Measurements from ENCODE around the gene ALPL.
A peak's percentile ranks its signal among the peaks of the same experiment; 100 is the strongest.

Gene ALPL

DNA sequence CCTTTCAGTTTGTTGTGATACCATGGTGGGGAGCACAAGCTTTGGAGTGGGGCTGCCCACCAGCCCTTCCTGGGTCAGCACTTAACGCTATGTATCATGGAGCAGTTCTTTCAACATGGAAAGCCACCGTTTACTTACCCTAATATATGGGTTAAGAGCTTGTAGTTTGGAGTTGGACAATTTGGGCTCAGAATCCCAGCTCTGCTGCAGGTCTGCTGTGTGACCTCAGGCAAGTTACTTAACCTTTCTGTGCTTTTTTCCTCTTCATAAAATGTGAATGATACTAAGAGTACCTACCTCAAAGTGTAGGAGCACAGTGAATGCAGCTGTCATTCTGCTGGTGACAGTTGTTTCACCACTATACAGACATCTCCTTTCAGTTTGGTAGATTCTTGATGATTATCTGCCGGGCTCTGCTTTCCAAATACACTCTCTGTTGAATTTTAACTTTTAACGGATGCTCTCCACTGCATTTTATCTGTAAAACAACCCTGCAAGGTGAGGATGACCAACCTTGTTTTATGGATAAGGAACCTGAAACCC lies 23.8 kb downstream of the ALPL start:
- H3K4me3 ChIP-seq (ENCODE audit: low read depth, low read length): no peak overlapping the region
- TF ChIP-seq, protein P1, sequence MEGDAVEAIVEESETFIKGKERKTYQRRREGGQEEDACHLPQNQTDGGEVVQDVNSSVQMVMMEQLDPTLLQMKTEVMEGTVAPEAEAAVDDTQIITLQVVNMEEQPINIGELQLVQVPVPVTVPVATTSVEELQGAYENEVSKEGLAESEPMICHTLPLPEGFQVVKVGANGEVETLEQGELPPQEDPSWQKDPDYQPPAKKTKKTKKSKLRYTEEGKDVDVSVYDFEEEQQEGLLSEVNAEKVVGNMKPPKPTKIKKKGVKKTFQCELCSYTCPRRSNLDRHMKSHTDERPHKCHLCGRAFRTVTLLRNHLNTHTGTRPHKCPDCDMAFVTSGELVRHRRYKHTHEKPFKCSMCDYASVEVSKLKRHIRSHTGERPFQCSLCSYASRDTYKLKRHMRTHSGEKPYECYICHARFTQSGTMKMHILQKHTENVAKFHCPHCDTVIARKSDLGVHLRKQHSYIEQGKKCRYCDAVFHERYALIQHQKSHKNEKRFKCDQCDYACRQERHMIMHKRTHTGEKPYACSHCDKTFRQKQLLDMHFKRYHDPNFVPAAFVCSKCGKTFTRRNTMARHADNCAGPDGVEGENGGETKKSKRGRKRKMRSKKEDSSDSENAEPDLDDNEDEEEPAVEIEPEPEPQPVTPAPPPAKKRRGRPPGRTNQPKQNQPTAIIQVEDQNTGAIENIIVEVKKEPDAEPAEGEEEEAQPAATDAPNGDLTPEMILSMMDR (IDR thresholded peaks at IDR 0.05; ENCODE audit: borderline replicate concordance, insufficient read depth, low read depth, low read length): no peak

DNA sequence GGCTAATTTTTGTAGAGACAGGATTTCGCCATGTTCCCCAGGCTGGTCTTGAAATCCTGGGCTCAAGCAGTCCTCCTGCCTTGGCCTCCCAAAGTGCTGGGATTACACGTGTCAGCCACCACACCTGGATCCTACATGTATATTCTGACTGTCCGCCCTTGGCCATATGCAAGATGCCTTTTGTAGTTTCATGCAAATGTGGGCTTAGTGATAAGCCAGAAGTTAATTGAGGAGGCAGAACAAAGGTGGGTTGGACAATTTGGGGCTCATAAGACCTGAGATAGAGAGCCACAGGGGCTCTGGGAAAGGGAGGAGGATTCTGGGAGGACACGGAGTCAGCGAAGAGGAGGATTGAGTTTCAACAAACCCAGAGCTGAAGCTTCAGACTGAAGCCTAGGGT lies 24.9 kb downstream of the ALPL start:
- TF ChIP-seq, protein P1 (IDR thresholded peaks at IDR 0.05; ENCODE audit: borderline replicate concordance, insufficient read depth, low read depth, low read length): no peak
- no peak overlapping the region for H3K4me3 ChIP-seq (ENCODE audit: low read depth, low read length)

DNA sequence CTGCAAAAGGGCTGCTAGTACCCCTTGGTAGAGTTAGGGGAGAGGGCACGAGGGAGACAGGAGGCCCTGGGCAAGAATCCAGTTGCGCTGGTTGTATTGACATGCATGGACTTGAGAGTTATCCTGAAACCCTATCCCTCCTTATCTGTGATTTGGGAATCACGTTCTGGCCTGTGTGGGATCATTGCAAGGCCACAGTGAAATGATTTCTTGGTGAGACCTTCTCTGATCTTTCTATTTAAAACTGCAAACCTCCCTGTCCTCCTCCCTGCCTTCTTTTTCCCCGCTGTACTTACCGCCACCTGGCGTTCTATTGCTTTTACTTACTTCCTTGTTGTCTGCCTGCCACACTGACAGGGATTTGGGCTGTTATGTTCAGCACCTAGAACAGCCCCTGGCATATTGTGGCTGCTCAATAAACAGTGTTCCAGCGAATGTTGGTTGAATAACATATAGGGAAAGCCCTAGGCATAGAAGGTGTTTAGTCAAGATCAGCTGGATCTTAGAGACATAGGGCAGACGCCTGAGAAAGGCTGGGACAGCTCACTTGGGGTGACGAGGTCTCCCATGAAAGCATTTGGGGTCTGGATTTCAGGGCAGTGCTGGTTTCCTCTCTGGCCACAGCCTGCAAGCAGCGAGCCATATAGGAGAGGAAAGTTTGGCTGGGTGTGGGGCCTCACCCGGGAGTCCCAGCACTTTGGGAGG lies 25.6 kb downstream of the ALPL start:
- no peak overlapping the region for H3K4me3 ChIP-seq (ENCODE audit: low read depth, low read length)
- TF ChIP-seq, protein P1 (IDR thresholded peaks at IDR 0.05; ENCODE audit: borderline replicate concordance, insufficient read depth, low read depth, low read length): peak; percentile 54; the same call in 1 of the 2 replicates

DNA sequence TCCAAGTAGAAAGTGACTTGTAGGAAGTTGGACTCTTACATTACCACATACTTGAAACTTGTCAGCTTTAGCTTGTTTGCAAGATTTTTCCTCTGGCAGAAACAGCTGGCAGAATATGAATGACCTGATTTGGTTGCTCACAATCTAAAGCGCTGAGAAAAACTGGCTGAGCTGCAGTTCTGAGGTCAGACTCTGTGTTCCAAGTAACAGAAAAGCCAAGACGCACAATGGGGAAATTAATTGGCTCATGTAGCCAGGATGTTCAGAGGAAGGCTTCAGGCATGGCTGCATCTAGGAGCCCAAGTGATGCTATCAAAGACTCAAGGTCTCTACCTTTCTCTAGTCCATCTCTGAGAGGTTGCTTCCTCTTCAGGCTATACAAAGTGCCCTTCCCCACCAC lies 27.0 kb downstream of the ALPL start:
- H3K4me3 ChIP-seq (ENCODE audit: low read depth, low read length): no peak overlapping the region
- TF ChIP-seq, protein P1 (IDR thresholded peaks at IDR 0.05; ENCODE audit: borderline replicate concordance, insufficient read depth, low read depth, low read length): no peak

DNA sequence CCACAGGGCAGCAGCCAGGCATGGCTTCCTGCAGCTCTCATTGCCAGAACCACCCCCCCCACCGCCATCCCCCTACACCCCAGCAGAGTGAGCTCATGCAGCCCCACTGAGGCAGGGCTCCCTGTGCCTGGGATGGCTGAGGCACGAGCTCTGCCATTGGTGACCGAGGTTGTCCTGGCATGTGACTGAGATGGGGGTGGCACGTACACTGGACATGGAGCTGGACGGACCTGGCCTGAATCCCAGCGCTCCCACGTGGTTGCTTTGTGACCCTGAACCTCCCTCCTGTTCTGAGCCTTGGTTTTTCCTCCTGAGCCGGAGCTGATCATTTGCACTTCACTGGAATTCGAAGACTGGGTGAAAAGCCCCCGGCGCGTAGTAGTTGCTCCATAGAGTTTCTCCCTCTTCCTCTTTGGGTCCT lies 28.3 kb downstream of the ALPL start:
- TF ChIP-seq, protein P1 (IDR thresholded peaks at IDR 0.05; ENCODE audit: borderline replicate concordance, insufficient read depth, low read depth, low read length): no peak
- no peak overlapping the region for H3K4me3 ChIP-seq (ENCODE audit: low read depth, low read length)

DNA sequence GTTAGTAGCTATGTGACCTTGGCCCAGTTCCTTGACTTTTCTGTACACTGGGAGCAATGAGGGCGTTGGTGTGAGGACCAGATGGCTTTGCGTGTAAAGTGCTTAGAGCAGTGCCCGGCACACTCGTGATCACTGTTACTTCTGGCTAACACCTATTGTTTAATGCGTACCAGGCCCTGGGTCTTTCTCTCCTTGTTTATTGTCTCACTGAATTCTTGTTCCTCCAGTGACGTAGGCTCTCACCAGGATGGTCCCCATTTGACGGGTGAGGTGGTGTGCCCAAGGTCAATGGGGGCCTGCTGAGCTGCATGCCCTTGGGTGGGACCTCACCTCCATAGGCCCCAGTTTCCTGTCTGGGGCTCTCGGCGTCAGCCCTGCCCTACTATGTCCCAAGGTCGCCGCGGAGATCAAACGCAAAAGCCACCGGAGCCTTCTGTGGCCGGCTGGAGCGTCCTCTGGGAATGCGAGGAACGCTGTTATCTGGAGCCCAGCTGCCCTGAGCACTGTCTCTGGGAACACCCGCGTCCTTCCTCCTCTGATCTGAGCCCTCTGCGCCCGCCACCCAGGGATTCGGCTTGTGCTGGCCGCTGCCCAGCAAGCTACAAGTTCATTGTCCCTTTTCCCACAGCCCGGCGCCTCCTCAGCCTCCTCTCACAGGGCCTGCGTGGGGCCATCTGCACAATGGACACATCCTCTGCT lies 28.9 kb downstream of the ALPL start:
- H3K4me3 ChIP-seq (ENCODE audit: low read depth, low read length): no peak overlapping the region
- TF ChIP-seq, protein P1 (IDR thresholded peaks at IDR 0.05; ENCODE audit: borderline replicate concordance, insufficient read depth, low read depth, low read length): no peak
